Endothelial cell of umbilical vein (primary cell): ENCODE results near the gene NEK3. TPM values are rescaled to one million over a fixed set of nuclear protein-coding genes. Genes with fewer than 3 reads are reported as not detected.
"Not testable (repeated sequence)": the region's sequence is repeated elsewhere in the genome, so short reads cannot be mapped to it uniquely, and the experiment has no call there.

Experiments
- BruUV-seq: library from RNA; stranded (reverse); fragments of 400-500 nt; replicated peaks from 2 replicates; lab custom pipeline; 2021; lab: Mats Ljungman, UMichigan
- CTCF ChIA-PET: fragments of 300-600, 350-600 bp; sonication (Branson Sonifier 250); formaldehyde crosslinking; loops from one replicate; lab custom pipeline; 2021; ENCODE audit warnings: antibody characterized with exemption, inconsistent platforms; lab: Charles Lee
- POLR2A ChIA-PET: fragments of 300-600, 350-600 bp; sonication (Branson Sonifier 250); formaldehyde crosslinking; loops from one replicate; lab custom pipeline; 2021; ENCODE audit warnings: antibody characterized with exemption, inconsistent platforms; lab: Charles Lee
- DNase-seq: peaks from one replicate; pipeline ENCODE4 v3.0.0-alpha.2; 2011; ENCODE audit warnings: low read depth, low spot score
- FAIRE-seq: peaks from 2 replicates; lab custom pipeline; 2011; peaks lifted over from hg19 to GRCh38; lab: Jason Lieb, UNC
- H2AFZ ChIP-seq: 2 replicates; pipeline ENCODE4 v1.6.0; 2012; ENCODE audit warnings: low read depth, low read length, control low read depth, inconsistent platforms
- H3K27ac ChIP-seq: 2 replicates; pipeline ENCODE4 v1.5.1; 2011; ENCODE audit warnings: low read depth, mild to moderate bottlenecking, control low read depth, low read length, moderate library complexity; ENCODE audit not compliant: insufficient read depth
- H3K27me3 ChIP-seq, 2 experiments: 2 replicates each; pipeline versions ENCODE4 v1.6.0 to v1.6.1; 2011; ENCODE audit warnings: low read length in 2 of 2, mixed read lengths in 1 of 2; ENCODE audit not compliant: control insufficient read depth in 2 of 2, insufficient read depth in 2 of 2
- H3K36me3 ChIP-seq, 2 experiments: 2 replicates in 1 of 2; 3 replicates in 1 of 2; pipeline ENCODE4 v1.5.1; 2011; ENCODE audit warnings: low read length in 2 of 2, mild to moderate bottlenecking in 1 of 2, moderate library complexity in 1 of 2; ENCODE audit not compliant: control insufficient read depth in 2 of 2, insufficient read depth in 2 of 2; ENCODE audit errors: extremely low read depth in 1 of 2
- H3K4me1 ChIP-seq: 3 replicates; pipeline ENCODE4 v1.5.1; 2011; ENCODE audit warnings: mild to moderate bottlenecking, low read length; ENCODE audit not compliant: control insufficient read depth, insufficient read depth; ENCODE audit errors: extremely low read depth
- H3K4me2 ChIP-seq: 2 replicates; pipeline ENCODE4 v1.6.1; 2011; ENCODE audit warnings: low read length, control low read depth, mixed read lengths; ENCODE audit not compliant: insufficient read depth
- H3K4me3 ChIP-seq, 3 experiments: fragments of 200-600 bp in 1 of 3; sonication (generic), shearing (Covaris generic) in 1 of 3; replicated peaks in 1 of 3; 2 replicates each; pipeline ENCODE4 v1.5.1; 2011 to 2016; ENCODE audit warnings: control low read depth in 3 of 3, low read length in 3 of 3, mild to moderate bottlenecking in 2 of 3, inconsistent platforms in 1 of 3, low read depth in 1 of 3, moderate library complexity in 1 of 3; ENCODE audit not compliant: insufficient read depth in 1 of 3
- H3K79me2 ChIP-seq: 2 replicates; pipeline ENCODE4 v1.6.0; 2012; ENCODE audit warnings: low read length, inconsistent platforms; ENCODE audit not compliant: control insufficient read depth, insufficient read depth
- H3K9ac ChIP-seq: replicated peaks from 2 replicates; pipeline ENCODE3; 2011; ENCODE audit warnings: low read length, control low read depth; ENCODE audit not compliant: insufficient read depth; ENCODE audit errors: extremely low read depth
- H3K9me1 ChIP-seq: replicated peaks from 3 replicates; pipeline ENCODE4 v1.6.0; 2011; ENCODE audit warnings: mild to moderate bottlenecking, low read length; ENCODE audit not compliant: control insufficient read depth, insufficient read depth; ENCODE audit errors: extremely low read depth
- H3K9me3 ChIP-seq: replicated peaks from 2 replicates; pipeline ENCODE4 v1.5.1; 2012; ENCODE audit warnings: low read length, inconsistent platforms; ENCODE audit not compliant: control insufficient read depth, insufficient read depth
- H4K20me1 ChIP-seq: replicated peaks from 2 replicates; pipeline ENCODE3; 2011; ENCODE audit warnings: mild to moderate bottlenecking, low read length; ENCODE audit not compliant: control insufficient read depth, insufficient read depth; ENCODE audit errors: extremely low read depth
- EZH2 ChIP-seq: IDR thresholded peaks from 2 replicates; pipeline ENCODE4 v1.6.1; 2012; ENCODE audit warnings: borderline replicate concordance, low read depth, mild to moderate bottlenecking, moderate library complexity, low read length, inconsistent platforms; ENCODE audit not compliant: severe bottlenecking
- FOS ChIP-seq: IDR thresholded peaks from 2 replicates; pipeline ENCODE4 v1.6.1; 2011; ENCODE audit warnings: mild to moderate bottlenecking, low read length, moderate library complexity, borderline replicate concordance; ENCODE audit not compliant: insufficient read depth
- GATA2 ChIP-seq: IDR thresholded peaks from 2 replicates; pipeline ENCODE4 v1.7.0; 2011; ENCODE audit warnings: low read depth, mild to moderate bottlenecking, moderate library complexity, mixed read lengths, low read length; ENCODE audit not compliant: insufficient read length, insufficient read depth
- JUN ChIP-seq: IDR thresholded peaks from 2 replicates; pipeline ENCODE4 v1.6.1; 2011; ENCODE audit warnings: borderline replicate concordance, low read depth; ENCODE audit not compliant: insufficient read length, insufficient read depth
- MYC ChIP-seq: IDR thresholded peaks from one replicate; pipeline ENCODE4 v1.6.1; 2011; ENCODE audit warnings: mild to moderate bottlenecking, low read depth, low read length
- POLR2A ChIP-seq: IDR thresholded peaks from 2 replicates; pipeline ENCODE4 v1.6.1; 2012; ENCODE audit warnings: low read depth, mild to moderate bottlenecking, control low read depth, low read length
- POLR2AphosphoS5 ChIP-seq: IDR thresholded peaks from 2 replicates; pipeline ENCODE4 v1.6.1; 2012; ENCODE audit warnings: low read depth, mild to moderate bottlenecking, control low read depth, low read length, moderate library complexity; ENCODE audit not compliant: insufficient read depth
- dilution Hi-C: fragments of 300-500 bp; cut with MboI; formaldehyde crosslinking; loops from one replicate; pipeline ENCODE4 v1.15.0; 2019; ENCODE audit warnings: low sequenced_read_pairs; ENCODE audit not compliant: extremely low pct_ligation_motif_present
- intact Hi-C: fragments of 100-400 bp; cut with micrococcal nuclease; formaldehyde crosslinking; loops from one replicate; pipeline ENCODE4 v1.10.0; 2022
- polyA plus RNA-seq, 4 experiments: library from polyadenylated mRNA; depleted of rRNA in 3 of 4; stranded (reverse) in 3 of 4; unstranded in 1 of 4; fragments of >200 nt; gene quantifications; 2 replicates each; pipeline versions ENCODE4 v1.2.1 to v1.2.3, GENCODE V29; 2011 to 2012; ENCODE audit warnings: missing spikeins in 1 of 4
- total RNA-seq: library from RNA; stranded (reverse); gene quantifications from 2 replicates; pipeline ENCODE4 v1.2.3, GENCODE V29; 2021
- TF ChIP-seq, protein P1 (sequence below), 2 donors: IDR thresholded peaks; 1 replicate in 1 of 2; 2 replicates in 1 of 2; pipeline ENCODE4 v1.5.1; 2011; ENCODE audit warnings: low read length in 2 of 2, mild to moderate bottlenecking in 2 of 2, moderate library complexity in 2 of 2, control low read depth in 1 of 2, inconsistent platforms in 1 of 2, low read depth in 1 of 2; ENCODE audit not compliant: insufficient read depth in 1 of 2; ENCODE audit errors: extremely low read depth in 1 of 2
- TF ChIP-seq, protein P2 (sequence below): IDR thresholded peaks from 2 replicates; pipeline ENCODE4 v1.6.1; 2011; ENCODE audit not compliant: insufficient read depth, insufficient read length

NEK3 gene
- total and polyA plus RNA-seq, 2 donors (not counting 3 experiments of a cell fraction or from before 2014, with no cell fraction given), result 10.3 to 13.8 TPM

DNA sequence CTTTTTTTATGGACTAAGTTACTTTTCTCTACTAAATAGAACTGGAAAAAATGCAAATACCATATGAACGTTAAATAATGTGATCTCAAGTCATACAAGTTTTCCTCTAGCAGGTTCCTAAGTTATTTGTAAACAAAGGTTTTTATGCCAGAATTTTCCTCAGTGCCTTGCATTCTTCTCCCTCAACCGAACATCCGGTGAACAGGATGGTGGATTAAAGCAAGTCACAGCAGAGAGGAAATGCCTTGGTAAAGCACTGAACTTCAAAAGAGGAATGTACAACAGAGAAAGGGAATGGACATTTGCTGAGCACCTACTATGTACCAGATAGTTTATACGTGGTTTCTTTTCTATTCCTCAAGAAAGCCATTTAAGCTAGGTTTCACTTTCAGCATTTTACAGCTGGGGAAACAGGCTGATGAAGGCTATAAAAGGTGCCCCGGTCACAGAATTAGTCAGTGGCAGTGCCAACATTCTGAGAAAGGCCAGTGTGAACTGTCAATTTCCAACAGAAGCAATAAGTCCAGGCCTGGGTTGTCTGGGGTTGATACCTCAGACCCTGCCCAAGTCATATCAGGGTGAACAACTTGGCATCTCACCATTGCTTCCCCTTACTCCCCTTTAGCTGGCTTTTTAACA, 22.0 kb upstream of the NEK3 start:
- H3K9me3 ChIP-seq, H3K36me3 ChIP-seq, H4K20me1 ChIP-seq, H3K4me2 ChIP-seq, BruUV-seq, H3K79me2 ChIP-seq, H2AFZ ChIP-seq, H3K27me3 ChIP-seq, POLR2A ChIA-PET, dilution Hi-C loops, H3K4me1 ChIP-seq, CTCF ChIA-PET, H3K9me1 ChIP-seq, H3K4me3 ChIP-seq: not testable (repeated sequence)
- peak; percentile 56 for DNase-seq
- Histone ChIP-seq H3K27ac (peak overlapping the region; percentile 3), H3K9ac (peak overlapping the region; percentile 16)
- FAIRE-seq, result peak; percentile 86
- intact Hi-C loops, result loop anchor here (2.0 kb wide), 1 partner anchor 19 kb away; no protein-coding TSS in a partner anchor

DNA sequence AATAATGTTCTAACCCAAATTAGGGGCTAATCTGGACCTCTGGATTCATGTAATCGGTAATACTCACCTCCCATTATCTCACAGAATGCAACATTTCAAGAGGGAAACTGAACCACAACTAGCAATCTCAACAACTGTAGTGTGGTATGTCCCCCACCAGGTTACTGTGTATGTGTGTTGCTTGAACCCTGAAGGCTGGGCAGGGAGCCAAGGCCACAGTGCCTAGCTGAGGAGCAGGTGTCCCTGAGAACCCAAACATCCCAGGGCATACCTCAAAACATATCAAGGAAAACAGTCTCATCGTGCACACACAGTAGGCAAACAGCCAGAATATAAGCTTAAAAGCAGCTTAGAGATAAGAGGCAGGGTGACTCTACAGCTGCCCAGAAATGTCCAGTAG, 20.5 kb upstream of the NEK3 start:
- Histone ChIP-seq H3K36me3 (peaks cover 1 to 7% of the 10 kb centered on the region in 2 experiments), H3K27ac (no peak overlapping the region), H2AFZ (no peak overlapping the region), H4K20me1 (no peaks in the 10 kb centered on the region), H3K4me2 (no peak overlapping the region), H3K4me1 (peaks cover 5% of the 10 kb centered on the region), H3K9me1 (no peaks in the 10 kb centered on the region), H3K9ac (no peak overlapping the region), H3K9me3 (no peaks in the 10 kb centered on the region), H3K79me2 (no peaks in the 10 kb centered on the region), H3K4me3 (no peak overlapping the region), H3K27me3 (no peaks in the 10 kb centered on the region)
- ChIA-PET POLR2A (interaction anchor here (0.5 kb wide), 1 partner anchor 43 kb away, joined by 3 read pairs; no protein-coding TSS in a partner anchor), CTCF (no interaction called here)
- BruUV-seq, result no TSS peak
- dilution Hi-C loops (no loop called here), intact Hi-C loops (loop anchor here (2.0 kb wide), 1 partner anchor 17 kb away; no protein-coding TSS in a partner anchor)
- no peak for DNase-seq
- TF ChIP-seq, protein P1, sequence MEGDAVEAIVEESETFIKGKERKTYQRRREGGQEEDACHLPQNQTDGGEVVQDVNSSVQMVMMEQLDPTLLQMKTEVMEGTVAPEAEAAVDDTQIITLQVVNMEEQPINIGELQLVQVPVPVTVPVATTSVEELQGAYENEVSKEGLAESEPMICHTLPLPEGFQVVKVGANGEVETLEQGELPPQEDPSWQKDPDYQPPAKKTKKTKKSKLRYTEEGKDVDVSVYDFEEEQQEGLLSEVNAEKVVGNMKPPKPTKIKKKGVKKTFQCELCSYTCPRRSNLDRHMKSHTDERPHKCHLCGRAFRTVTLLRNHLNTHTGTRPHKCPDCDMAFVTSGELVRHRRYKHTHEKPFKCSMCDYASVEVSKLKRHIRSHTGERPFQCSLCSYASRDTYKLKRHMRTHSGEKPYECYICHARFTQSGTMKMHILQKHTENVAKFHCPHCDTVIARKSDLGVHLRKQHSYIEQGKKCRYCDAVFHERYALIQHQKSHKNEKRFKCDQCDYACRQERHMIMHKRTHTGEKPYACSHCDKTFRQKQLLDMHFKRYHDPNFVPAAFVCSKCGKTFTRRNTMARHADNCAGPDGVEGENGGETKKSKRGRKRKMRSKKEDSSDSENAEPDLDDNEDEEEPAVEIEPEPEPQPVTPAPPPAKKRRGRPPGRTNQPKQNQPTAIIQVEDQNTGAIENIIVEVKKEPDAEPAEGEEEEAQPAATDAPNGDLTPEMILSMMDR (IDR thresholded peaks at IDR 0.05; ENCODE audit: extremely low read depth in 1 of 2, insufficient read depth in 1 of 2, low read depth in 1 of 2, low read length in 2 of 2), result no peak
- TF ChIP-seq, protein P2, sequence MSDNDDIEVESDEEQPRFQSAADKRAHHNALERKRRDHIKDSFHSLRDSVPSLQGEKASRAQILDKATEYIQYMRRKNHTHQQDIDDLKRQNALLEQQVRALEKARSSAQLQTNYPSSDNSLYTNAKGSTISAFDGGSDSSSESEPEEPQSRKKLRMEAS, result no peak
- TF ChIP-seq POLR2AphosphoS5 (no peak), JUN (no peak), FOS (no peak), GATA2 (no peak), MYC (no peak), POLR2A (no peak), EZH2 (no peak)
- FAIRE-seq, result no peak
